GM21723 (cell line): ENCODE measurements around the gene SNRNP48.

Experiments
- ATAC-seq: cut with Tn5 transposase; IDR thresholded peaks from one replicate; pipeline ENCODE4 v1.9.1; 2021; ENCODE audit warnings: mild to moderate bottlenecking, moderate library complexity; ENCODE audit not compliant: unreplicated experiment

Gene SNRNP48

DNA sequence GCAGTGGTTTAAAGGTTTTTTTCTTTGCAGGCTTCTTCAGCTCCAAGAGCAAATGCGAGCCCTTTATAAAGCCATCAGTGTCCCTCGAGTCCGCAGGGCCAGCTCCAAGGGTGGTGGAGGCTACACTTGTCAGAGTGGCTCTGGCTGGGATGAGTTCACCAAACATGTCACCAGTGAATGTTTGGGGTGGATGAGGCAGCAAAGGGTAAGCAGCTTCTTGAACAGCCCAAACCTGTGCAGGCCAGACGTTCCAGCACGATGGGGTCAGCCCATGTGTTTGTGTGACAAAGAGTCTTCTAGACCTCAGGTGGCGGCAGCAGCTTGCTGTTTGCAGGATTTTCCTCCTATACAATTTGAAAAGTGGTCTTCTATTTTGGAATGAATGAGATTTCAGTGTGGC, 30.8 kb upstream of the SNRNP48 start:
- ATAC-seq, result no peak

DNA sequence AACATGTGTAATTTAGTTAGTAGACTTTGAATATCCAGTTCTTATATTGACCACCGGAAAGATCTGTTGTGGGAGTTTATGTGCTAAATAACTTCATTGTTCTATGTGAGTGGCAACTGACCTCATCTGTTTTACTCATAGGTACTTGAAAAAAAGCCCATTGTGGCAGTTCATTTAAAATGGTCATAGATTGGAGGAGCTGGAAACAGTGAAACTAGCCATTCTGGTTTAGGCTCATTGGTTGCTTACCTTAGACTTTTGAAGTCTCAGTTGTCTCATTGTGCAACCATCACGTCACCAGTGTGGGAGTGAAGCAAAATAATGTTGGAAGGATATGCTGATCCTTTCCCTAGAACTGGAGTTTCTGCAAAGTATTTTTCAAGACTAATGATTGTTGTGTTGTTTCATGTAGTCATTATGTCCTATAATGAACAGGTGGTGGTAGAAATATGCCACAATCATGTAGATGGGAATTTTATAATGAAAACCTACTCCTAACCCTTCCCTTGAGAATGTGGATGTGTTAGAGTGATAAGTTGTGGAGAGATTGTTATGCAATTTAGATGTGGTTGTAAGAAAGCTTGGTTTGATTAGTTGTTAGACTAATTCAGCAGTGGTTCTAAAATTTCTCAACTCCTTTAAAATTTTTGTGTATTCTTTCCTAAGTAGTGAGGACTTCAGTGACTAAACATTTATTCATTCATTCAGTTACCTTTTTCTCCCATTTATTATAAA, 30.2 kb upstream of the SNRNP48 start:
- ATAC-seq, result no peak

DNA sequence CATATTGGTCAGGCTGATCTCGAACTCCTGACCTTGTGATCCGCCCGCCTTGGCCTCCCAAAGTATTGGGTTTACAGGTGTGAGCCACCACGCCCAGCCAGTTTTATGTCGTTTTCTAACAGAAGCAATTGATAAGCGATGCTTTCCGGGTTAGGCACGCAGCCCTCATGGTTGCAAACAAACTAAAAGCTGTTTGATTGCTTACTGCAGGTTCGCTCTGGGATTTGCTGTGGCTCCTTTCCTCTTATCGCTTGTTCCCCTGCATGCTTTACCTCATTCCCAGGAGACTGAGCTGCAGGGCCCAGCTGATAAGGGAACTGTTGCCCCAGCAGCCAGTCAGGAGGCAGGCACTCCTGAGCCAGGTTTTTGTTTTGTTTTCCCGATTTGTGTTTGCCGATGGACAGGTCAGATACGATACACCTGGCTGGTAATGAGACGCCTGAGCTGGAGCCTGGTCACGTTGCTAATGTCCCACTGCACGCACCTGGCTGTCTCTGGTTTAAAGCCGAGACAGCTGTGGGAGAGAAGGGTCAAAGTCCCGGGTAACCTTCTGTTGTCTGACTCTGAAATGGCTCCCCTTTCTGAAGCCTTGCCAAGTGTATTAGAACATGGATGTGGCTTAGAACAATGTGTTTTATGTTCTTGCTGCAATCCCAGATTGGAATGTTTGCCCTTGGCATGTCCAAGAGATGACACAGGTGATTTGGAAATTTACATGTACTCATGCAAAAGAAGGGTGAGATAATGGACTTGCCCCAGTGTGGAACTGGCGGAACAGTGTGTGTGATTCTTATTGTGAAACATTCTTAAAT, 28.6 kb upstream of the SNRNP48 start:
- no peak for ATAC-seq

DNA sequence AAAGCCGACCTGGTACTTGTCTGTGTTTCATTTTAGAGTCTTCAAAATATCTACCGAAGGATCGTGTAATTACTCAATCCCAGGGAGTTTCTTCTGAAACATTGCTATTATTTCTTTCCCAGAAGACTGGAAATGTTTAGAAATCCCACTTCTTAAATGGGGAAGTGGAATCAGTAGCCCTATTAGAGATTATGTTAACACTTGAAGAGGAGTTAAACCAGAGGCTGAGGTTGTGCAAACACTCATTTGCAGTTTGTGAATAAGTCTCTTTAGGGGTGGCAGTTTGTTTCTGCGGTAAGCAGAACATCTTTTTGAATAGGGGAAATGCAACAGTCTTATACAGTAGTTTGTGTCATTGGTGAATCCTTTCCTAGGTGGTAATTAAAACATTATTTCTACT, 27.2 kb upstream of the SNRNP48 start:
- ATAC-seq, result no peak

DNA sequence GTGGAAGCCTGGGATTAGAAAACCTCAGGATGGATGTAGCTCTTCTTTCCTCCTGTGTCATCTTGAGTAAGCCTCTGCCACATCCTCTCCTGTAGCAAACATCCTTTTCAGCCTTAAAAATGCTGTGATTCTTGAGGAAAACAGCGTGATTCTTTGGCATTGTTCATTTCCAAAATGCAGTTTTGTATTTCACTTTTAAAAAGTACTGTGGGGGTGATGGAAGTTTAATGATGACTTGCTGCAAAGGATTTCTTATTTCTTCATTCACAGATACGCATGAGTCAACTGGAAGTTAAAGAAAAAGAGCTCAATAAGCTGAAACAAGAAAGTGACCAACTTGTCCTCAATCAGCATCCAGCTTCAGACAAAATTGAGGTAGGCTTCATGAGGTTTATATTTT, 23.9 kb upstream of the SNRNP48 start:
- ATAC-seq, result no peak

DNA sequence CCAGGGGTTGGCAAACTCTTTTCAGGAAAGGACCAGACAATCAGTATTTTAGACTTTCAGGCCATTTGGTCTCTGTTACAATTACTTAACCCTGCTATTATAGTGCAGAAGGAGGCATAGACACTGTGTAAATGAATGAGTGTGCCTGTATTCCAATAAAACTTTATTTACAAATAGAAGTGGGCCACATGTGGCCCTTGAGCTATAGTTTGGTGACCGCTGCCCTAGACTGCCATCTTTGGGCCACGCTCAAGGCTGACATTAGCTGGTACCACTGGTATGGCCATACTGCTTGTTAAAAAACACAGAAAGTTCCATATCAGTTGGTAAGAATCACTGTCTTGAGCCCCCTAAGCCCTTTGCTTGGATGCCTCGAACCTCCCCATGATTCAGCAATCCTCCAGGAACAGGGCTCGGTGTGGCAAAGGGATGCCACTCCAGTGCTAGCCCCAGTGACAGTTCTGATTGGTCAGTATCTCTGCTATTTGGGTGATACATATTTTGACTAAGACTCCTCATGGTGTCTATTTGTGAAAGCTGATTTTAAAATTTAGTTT, 23.3 kb upstream of the SNRNP48 start:
- ATAC-seq, result no peak

DNA sequence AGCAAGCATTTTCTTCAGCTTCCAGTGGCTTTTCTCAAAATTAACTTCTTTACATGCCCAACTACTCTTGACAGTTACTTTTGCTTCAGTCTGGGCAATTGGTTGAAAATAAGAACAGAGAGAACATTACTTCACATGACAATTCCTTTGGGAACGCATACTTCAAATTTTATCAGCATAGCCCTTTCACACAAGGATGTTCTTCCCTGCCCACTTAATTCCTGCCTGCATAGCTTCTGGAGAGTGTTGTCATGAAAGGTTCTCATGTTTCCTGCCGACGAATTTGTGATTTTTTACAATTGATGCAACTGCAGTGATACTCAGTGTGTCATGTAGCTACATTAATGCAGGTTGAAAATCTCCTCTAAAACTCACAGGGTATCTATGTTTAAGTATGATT, 22.0 kb upstream of the SNRNP48 start:
- ATAC-seq, result no peak

DNA sequence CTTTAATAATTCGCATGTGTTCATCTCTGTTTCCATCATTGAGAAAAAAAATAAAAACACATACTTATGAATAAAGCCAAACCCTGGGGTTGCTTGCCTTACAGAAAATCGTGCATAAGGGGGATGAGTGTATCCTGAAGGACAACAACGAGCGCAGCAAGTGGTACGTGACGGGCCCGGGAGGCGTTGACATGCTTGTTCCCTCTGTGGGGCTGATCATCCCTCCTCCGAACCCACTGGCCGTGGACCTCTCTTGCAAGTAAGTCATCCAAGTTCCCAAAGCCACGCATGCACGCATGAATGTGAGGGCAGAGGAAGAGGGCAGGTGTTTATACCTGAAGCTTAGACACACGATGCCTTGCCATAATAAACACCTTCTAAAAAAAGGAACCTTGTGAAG, 20.9 kb upstream of the SNRNP48 start:
- ATAC-seq, result no peak

DNA sequence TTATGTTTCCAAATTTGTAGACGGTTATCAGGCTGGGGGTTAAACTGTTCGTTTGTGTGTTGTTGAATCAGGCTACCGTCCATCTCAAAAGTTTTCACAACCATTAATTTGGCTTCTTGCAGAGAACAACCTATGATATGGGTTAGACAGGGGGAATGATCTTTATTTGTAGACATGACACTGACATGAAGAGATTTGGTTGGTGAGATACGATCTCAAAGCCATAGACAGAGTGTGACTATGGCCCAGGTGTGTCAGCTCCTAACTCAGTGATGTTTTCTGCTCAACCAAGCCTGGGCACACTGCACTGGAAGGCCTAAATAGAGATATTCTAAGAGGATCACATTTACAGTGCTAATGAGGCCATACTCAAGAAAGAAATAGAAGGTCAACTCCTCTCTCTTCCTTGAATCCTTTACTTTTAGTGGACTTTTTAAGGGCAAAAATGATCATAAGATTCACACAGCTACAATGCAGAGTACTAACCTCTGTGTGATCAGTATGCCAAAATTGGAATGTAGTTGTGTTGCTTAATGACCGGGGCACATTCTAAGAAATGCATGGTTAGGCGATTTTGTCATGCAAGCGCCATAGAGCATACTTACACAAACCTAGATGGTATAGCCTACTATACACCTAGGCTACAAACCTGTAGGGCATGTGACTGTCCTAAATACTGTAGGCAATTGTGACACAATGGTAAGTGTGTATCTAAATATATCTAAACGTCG, 17.6 kb upstream of the SNRNP48 start:
- no peak for ATAC-seq

DNA sequence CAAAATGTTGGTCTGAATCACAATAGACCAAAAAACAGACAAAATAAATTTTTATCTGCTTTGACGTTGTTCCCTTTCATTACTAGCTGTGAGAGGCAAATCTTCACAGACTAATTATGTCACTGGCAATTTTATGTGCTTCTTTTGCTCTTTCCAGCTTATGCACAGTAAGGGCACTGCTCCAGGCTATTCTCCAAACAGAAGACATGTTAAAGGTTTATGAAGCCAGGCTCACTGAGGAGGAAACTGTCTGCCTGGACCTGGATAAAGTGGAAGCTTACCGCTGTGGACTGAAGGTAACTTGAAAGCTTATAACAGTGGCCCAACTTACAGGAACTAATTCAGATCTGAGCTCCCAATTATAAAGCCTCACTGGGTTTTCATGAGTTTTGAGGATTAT, 15.5 kb upstream of the SNRNP48 start:
- ATAC-seq, result no peak

DNA sequence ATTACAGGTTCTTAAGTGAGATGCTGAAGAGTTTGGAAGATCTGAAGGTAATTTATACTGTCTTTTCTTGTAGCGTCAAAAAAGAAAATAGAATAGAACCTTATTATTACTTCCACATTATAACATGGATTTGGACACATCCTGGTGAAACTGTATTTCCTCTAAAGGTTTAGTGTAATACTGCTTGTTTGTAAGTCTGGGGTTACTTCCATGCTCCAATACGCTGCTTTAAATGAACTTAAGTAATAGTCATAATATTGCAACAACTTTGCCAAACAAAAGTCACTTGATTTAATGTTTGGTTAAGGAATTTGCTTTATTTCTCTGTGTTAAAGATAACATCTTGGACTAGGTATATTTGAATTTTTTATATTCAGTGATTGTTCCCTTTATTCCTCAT, 11.5 kb upstream of the SNRNP48 start:
- no peak for ATAC-seq

DNA sequence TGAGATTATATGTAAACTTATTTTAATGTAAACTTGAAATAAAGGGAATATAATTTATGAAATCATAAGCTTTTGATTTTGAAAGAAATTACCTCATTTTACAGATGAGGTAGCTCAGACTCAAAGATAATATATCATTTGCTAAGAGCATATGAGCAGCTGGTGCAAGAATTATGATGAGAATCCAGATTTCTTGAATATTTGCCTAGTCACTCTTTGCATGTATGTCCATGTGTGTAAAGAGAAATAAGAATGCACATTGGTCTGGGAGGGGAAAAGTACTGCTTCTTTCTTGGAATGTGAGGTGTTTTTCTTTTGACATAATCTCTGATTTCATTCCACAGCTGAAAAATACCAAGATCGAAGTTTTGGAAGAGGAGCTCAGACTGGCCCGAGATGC, 11.1 kb upstream of the SNRNP48 start:
- no peak for ATAC-seq

DNA sequence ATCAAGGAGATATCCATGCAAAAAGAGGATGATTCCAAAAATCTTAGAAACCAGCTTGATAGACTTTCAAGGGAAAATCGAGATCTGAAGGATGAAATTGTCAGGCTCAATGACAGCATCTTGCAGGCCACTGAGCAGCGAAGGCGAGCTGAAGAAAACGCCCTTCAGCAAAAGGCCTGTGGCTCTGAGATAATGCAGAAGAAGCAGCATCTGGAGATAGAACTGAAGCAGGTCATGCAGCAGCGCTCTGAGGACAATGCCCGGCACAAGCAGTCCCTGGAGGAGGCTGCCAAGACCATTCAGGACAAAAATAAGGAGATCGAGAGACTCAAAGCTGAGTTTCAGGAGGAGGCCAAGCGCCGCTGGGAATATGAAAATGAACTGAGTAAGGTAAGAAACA, 10.1 kb upstream of the SNRNP48 start:
- no peak for ATAC-seq

DNA sequence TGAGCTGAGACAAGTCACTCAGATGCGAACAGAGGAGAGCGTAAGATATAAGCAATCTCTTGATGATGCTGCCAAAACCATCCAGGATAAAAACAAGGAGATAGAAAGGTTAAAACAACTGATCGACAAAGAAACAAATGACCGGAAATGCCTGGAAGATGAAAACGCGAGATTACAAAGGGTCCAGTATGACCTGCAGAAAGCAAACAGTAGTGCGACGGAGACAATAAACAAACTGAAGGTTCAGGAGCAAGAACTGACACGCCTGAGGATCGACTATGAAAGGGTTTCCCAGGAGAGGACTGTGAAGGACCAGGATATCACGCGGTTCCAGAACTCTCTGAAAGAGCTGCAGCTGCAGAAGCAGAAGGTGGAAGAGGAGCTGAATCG, 9.5 kb upstream of the SNRNP48 start:
- no peak for ATAC-seq

DNA sequence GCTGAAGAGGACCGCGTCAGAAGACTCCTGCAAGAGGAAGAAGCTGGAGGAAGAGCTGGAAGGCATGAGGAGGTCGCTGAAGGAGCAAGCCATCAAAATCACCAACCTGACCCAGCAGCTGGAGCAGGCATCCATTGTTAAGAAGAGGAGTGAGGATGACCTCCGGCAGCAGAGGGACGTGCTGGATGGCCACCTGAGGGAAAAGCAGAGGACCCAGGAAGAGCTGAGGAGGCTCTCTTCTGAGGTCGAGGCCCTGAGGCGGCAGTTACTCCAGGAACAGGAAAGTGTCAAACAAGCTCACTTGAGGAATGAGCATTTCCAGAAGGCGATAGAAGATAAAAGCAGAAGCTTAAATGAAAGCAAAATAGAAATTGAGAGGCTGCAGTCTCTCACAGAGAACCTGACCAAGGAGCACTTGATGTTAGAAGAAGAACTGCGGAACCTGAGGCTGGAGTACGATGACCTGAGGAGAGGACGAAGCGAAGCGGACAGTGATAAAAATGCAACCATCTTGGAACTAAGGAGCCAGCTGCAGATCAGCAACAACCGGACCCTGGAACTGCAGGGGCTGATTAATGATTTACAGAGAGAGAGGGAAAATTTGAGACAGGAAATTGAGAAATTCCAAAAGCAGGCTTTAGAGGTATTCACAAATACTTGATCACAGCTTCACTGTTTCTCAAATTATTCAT, 8.9 kb upstream of the SNRNP48 start:
- ATAC-seq, result no peak

DNA sequence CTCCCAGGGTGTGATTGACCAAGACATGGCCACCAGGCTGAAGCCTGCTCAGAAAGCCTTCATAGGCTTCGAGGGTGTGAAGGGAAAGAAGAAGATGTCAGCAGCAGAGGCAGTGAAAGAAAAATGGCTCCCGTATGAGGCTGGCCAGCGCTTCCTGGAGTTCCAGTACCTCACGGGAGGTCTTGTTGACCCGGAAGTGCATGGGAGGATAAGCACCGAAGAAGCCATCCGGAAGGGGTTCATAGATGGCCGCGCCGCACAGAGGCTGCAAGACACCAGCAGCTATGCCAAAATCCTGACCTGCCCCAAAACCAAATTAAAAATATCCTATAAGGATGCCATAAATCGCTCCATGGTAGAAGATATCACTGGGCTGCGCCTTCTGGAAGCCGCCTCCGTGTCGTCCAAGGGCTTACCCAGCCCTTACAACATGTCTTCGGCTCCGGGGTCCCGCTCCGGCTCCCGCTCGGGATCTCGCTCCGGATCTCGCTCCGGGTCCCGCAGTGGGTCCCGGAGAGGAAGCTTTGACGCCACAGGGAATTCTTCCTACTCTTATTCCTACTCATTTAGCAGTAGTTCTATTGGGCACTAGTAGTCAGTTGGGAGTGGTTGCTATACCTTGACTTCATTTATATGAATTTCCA, 4.6 kb upstream of the SNRNP48 start:
- no peak for ATAC-seq

DNA sequence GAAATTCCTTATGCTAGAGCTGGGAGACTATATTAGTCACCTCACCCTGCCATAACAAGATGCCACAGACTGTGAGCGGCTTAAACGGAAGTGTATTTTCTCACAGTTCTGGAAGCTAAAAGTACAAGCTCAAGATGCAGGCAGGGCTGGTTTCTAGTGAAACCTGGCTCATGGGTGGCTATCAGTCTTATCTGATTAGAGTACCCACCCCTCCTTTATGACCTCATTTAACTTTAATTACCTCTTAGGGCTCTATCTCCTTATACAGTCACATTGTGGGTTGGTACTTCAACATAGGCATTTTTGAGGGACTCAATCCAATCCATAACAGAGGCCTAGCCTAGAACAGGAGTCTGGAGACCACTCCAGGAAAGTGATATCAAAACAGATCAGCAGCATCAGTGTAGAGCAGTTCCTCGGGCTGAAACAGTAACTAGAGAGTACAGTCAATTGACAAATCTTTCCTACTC, 2.3 kb upstream of the SNRNP48 start:
- no peak for ATAC-seq

DNA sequence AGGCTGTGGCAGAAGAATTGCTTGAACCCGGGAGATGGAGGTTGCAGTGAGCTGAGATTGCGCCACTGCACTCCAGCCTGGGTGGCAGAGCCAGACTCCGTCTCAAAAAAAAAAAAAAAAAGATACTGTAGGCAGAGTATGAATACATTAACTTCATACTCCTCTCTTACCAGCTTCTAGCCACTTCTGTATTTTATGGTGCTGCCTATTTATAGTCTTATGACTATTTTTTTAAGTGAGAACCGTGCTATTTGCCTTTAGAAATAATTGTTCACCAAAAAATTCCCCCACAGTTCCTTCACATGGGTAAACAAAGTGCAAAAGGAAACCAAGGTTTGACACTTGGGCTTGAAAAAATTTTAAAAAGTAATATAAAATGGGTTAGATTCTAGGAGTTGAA, 1.5 kb upstream of the SNRNP48 start:
- no peak for ATAC-seq

DNA sequence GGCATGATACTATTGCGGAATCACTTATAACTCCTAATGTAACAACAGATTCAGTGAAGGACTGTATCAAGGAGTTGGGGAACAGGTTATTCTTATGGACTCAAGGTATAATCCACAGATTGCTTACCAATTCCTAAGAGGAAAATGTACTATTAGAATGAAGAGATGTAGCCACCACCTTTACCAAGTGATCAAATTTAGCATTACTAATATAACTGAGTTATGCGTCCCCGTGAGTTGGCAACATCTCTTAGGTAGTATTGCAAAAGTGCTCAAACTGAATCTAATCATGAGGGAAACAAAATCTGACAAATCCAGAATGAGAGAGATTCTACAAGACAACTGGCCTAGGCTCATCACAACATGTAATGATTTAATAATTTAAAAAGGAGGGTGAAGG, 777 bp upstream of the SNRNP48 start:
- no peak for ATAC-seq

DNA sequence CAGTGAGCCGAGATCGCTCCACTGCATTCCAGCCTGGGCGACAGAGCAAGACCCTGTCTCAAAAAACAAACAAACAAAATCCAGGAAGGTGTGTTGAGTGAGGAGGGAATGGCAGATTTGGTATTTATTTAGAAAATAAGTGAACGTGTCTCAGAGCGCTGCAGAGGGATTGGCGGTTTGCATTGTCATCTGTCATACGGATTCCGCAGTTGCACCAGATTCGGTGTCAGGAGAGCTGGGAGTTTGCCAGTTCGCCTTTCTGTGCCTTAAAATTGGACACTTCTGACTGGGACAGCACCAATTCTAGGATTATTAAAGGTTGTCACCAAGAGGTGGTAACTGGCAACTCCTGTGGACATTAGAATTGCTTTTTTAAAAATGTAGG, 912 bp downstream of the SNRNP48 start:
- no peak for ATAC-seq
